RWPE1 (cell line): ENCODE data around the gene KRT25.
"Not testable (repeated sequence)": the region's sequence is repeated elsewhere in the genome, so short reads cannot be mapped to it uniquely, and the experiment has no call there.

ENCODE experiments used
- CTCF ChIA-PET: fragments of 350-600 bp; sonication (Branson Sonifier 250); formaldehyde crosslinking; extraction: SDS; loops from one replicate; lab custom pipeline; 2021; lab: Yijun Ruan, JAX
- POLR2A ChIA-PET: fragments of 400-600 bp; formaldehyde crosslinking; extraction: SDS; loops from one replicate; lab custom pipeline; 2020; ENCODE audit warnings: antibody characterized with exemption; ENCODE audit not compliant: low non-redundant PET; lab: Yijun Ruan, JAX
- DNase-seq: peaks from one replicate; pipeline ENCODE4 v3.0.0; 2012; ENCODE audit warnings: low spot score
- H3K27ac ChIP-seq: fragments of 450-650 bp; 2 replicates; pipeline ENCODE4 v1.5.1; 2017
- TF ChIP-seq, protein P1 (sequence below): fragments of 450-650 bp; conservative IDR thresholded peaks from 2 replicates; pipeline ENCODE4 v1.5.1; 2017; ENCODE audit warnings: low read depth, mild to moderate bottlenecking

KRT25 gene

DNA sequence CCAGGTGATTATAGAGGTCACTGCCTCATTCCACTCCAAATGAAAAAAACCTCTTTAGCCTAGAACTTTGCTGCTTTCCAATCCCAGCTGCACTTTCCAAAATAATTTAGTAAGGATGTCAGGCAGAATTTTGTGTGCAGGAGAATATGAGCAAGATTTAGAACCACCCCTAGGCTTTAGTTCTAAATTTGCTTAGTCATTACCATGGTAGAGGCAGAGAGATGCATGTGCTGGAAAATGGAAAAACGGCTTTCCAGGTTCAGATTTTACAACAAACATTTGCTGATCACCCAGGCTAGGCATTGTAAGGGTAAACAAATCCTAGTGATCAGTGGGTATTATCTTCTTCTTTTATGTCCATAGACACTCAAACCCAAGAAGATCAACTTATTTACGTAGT lies 10.5 kb upstream of the KRT25 start:
- CTCF ChIA-PET, result no interaction called here
- H3K27ac ChIP-seq, result no peak overlapping the region
- DNase-seq, result no peak
- TF ChIP-seq, protein P1, sequence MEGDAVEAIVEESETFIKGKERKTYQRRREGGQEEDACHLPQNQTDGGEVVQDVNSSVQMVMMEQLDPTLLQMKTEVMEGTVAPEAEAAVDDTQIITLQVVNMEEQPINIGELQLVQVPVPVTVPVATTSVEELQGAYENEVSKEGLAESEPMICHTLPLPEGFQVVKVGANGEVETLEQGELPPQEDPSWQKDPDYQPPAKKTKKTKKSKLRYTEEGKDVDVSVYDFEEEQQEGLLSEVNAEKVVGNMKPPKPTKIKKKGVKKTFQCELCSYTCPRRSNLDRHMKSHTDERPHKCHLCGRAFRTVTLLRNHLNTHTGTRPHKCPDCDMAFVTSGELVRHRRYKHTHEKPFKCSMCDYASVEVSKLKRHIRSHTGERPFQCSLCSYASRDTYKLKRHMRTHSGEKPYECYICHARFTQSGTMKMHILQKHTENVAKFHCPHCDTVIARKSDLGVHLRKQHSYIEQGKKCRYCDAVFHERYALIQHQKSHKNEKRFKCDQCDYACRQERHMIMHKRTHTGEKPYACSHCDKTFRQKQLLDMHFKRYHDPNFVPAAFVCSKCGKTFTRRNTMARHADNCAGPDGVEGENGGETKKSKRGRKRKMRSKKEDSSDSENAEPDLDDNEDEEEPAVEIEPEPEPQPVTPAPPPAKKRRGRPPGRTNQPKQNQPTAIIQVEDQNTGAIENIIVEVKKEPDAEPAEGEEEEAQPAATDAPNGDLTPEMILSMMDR, result no peak
- POLR2A ChIA-PET, result no interaction called here

DNA sequence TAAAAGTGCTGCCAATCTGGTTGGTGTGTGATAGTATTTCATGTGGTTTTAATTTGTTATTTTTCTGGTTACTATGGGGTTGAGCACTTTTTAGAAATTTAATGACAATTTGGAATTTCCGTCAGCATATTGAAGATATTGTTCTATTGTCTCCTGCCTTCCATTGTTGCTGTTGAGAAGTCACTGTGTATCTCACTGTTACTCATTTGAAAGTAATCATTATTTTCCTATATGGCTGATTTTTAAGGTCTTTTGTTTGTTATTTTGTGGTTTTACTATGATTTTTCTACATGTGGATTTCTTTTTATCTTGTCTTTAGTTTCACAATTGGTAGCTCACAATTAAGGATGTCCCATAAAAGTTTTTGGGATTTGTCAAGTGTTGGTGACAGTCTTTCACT lies 8.6 kb upstream of the KRT25 start:
- no peak overlapping the region for H3K27ac ChIP-seq
- CTCF ChIA-PET, result interaction anchor here (0.6 kb wide), 1 partner anchor 196 kb away, joined by 4 read pairs; no protein-coding TSS in a partner anchor
- no peak for DNase-seq
- TF ChIP-seq, protein P1, result no peak
- POLR2A ChIA-PET, result no interaction called here

DNA sequence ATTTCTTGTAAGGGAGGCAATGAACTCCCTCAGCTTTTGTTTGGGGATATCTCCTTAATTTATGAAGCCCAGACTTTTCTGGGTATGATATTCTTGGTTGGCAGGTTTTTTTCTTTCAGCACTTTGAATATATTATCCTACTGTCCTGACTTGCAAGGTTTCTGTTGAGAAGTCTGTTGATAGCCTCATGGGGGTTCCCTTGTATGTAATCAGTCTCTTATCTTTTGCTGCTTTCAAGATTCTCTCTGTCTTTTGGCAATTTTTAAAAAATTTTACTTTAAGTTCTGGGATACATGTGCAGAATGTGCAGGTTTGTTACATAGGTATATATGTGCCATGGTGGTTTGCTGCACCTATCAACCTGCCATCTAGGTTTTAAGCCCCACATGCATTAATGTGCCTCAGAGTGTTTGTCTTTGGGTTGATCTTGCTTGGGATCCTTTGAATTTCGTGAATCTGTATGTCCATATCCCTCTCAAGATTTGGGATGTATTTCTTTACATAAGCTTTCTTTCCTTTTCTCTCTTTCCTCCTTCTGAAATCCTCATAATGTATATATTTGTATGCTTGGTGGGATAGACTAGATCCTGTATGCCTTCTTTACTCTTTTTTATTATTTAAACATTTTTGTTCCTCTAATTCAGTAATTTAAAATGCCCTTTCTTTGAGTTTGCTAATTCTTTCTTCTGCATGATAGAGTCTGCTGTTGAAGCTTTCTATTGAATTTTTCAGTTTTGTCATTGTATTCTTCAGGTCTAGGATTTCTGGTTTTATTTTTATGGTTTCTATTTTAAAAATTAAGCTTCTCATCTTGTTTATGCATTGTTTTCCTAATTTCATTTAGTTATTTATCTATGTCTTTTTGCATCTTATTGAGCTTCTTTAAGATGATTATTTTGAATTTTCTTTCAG lies 5.2 kb upstream of the KRT25 start:
- no peak overlapping the region for H3K27ac ChIP-seq
- ChIA-PET CTCF (interaction anchor here (0.6 to 0.7 kb wide), 2 partner anchors 19 to 127 kb away, joined by 3 read pairs; no protein-coding TSS in a partner anchor), POLR2A (no interaction called here)
- no peak for DNase-seq
- TF ChIP-seq, protein P1, result no peak

DNA sequence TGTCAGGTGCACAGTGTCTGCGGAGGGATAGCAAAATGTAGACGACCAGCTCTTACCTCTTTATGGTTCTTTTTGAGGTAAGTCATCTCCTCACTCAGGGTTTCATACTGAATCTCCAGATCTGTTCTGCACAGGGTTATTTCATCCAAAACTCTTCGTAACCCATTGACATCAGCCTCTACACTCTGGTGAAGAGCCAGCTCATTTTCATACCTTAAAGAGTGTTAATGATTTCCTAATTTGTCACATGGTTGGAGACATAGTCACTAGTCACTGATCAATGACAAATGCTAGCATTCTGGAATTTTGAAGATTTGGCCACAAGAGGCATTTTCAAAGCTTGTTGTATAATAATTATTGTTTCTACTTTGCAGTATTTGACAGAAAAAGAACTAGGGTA lies 1.3 kb downstream of the KRT25 start:
- H3K27ac ChIP-seq, result no peak overlapping the region
- ChIA-PET POLR2A (no interaction called here), CTCF (no interaction called here)
- no peak for DNase-seq
- TF ChIP-seq, protein P1, result no peak

DNA sequence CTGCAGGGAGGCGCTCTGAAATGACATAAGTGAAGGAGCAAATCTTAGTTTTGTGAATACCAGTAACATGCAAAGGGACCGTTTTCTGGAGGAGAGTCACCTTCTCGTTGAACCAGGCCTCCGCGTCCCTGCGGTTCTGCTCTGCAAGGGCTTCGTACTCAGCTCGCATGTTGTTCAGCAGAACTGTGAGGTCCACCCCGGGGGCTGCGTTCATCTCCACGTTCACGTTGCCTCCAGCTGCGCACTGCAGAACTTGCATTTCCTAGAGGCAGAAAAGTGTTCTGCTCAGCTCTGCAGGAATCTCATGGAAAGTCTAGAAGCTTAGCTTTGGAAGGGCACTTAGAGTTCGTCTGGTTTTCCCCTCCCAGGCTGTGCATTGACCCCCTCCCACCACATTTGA lies 4.1 kb downstream of the KRT25 start:
- CTCF ChIA-PET, result no interaction called here
- TF ChIP-seq, protein P1, result no peak
- no peak for DNase-seq
- H3K27ac ChIP-seq, result no peak overlapping the region
- POLR2A ChIA-PET, result no interaction called here

DNA sequence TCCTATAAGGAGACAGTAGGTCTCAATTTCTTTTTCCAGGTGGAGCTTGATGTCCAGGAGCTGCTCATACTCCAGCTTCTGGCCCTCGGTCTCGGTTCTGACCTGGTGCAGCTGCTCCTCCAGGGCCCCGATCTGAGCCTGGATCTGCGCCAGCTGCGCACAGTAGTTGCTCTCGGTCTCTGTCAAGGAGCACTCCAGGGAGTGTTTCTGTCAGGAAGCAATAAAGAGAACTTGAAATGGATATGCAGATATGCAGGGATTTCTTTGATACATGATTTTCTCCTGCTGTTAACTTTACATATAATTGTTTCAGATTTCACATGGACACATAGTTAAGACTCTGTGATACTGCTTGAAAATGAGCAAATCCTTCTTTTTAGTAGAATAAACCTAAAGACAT lies 4.7 kb downstream of the KRT25 start:
- no peak overlapping the region for H3K27ac ChIP-seq
- DNase-seq, result no peak
- ChIA-PET POLR2A (no interaction called here), CTCF (no interaction called here)
- TF ChIP-seq, protein P1, result no peak

DNA sequence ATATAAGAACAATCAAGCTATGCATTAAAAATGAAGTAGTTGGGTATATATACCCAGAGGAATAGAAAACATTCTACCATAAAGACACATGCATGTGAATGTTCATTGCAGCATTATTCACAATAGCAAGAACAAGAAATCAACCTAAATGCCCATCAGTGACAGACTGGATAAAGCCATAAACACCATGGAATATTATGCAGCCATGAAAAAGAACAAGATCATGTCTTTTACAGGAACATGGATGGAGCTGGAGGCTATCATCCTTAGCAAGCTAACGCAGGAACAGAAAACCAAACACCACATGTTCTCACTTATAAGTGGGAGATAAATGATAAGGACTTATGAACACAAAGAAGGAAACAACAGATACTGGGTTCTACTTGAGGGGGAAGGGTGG lies 6.5 kb downstream of the KRT25 start:
- DNase-seq, H3K27ac ChIP-seq, POLR2A ChIA-PET, CTCF ChIA-PET: not testable (repeated sequence)
